HG03378 (cell line): ENCODE measurements around the gene MAP3K21.

Experiments
- ATAC-seq: cut with Tn5 transposase; IDR thresholded peaks from one replicate; pipeline ENCODE4 v1.9.1; 2021; ENCODE audit warnings: mild to moderate bottlenecking, moderate library complexity; ENCODE audit not compliant: unreplicated experiment

Gene MAP3K21

GRCh38 chr1:233327651-233328141 lies at the start of gene MAP3K21:
TSS of gene MAP3K21 (plus strand) at chr1:233327724. CDS start at chr1:233328029, 305 bp downstream.
- no peak for ATAC-seq

- ATAC-seq, result no peak
These were observed 48.9 kb upstream of the MAP3K21 start for GRCh38 chr1:233278631-233279030.

- ATAC-seq, result no peak
These were observed 47.6 kb upstream of the MAP3K21 start for GRCh38 chr1:233279971-233280370.

GRCh38 chr1:233281711-233282581 lies 45.6 kb upstream of the MAP3K21 start:
- peak; percentile 93 for ATAC-seq

- ATAC-seq, result no peak
These were observed 45.0 kb upstream of the MAP3K21 start for GRCh38 chr1:233282582-233282886.

- ATAC-seq, result no peak
These were observed 37.8 kb upstream of the MAP3K21 start for GRCh38 chr1:233289676-233290075.

GRCh38 chr1:233290396-233291034 lies 37.0 kb upstream of the MAP3K21 start:
- ATAC-seq, result no peak

- ATAC-seq, result no peak
These were observed 33.7 kb upstream of the MAP3K21 start for GRCh38 chr1:233293556-233294446.

GRCh38 chr1:233294913-233295236 lies 32.6 kb upstream of the MAP3K21 start:
- ATAC-seq, result peak; percentile 49

GRCh38 chr1:233295237-233295974 lies 32.1 kb upstream of the MAP3K21 start, which contains the start of gene PCNX2:
TSS of gene PCNX2 (minus strand) at chr1:233295725. CDS start at chr1:233295478, 247 bp downstream.
- peak; percentile 79 for ATAC-seq

GRCh38 chr1:233295975-233296322 lies 31.6 kb upstream of the MAP3K21 start:
- ATAC-seq, result no peak

- no peak for ATAC-seq
These were observed 28.1 kb upstream of the MAP3K21 start for GRCh38 chr1:233299450-233299849.

- no peak for ATAC-seq
These were observed 27.2 kb upstream of the MAP3K21 start for GRCh38 chr1:233300326-233300725.

- ATAC-seq, result no peak
These were observed 22.9 kb upstream of the MAP3K21 start for GRCh38 chr1:233304489-233305102.

- no peak for ATAC-seq
These were observed 13.9 kb upstream of the MAP3K21 start for GRCh38 chr1:233313434-233314155.

GRCh38 chr1:233315718-233316301 lies 11.7 kb upstream of the MAP3K21 start:
- ATAC-seq, result no peak

GRCh38 chr1:233316473-233316872 lies 11.1 kb upstream of the MAP3K21 start:
- ATAC-seq, result no peak

- ATAC-seq, result no peak
These were observed 8.3 kb upstream of the MAP3K21 start for GRCh38 chr1:233319272-233319671.

- ATAC-seq, result no peak
These were observed 7.5 kb upstream of the MAP3K21 start for GRCh38 chr1:233320023-233320422.
